Muscle layer of duodenum (tissue), 2 donors: ENCODE results near the gene NAGPA.
"Not testable (repeated sequence)": the region's sequence is repeated elsewhere in the genome, so short reads cannot be mapped to it uniquely, and the experiment has no call there.

ENCODE experiments used
- H3K27ac ChIP-seq: one replicate; pipeline ENCODE4 v1.7.0; 2013; ENCODE audit warnings: mild to moderate bottlenecking, low read length
- H3K27me3 ChIP-seq: one replicate; pipeline ENCODE4 v1.7.0; 2013; ENCODE audit warnings: low read depth, mild to moderate bottlenecking, control low read depth, low read length
- H3K36me3 ChIP-seq, 2 donors: one replicate each; pipeline ENCODE4 v1.7.0; 2013; ENCODE audit warnings: low read length in 2 of 2, control low read depth in 1 of 2, mild to moderate bottlenecking in 1 of 2; ENCODE audit not compliant: insufficient read depth in 2 of 2, control insufficient read depth in 1 of 2
- H3K4me1 ChIP-seq, 2 donors: one replicate each; pipeline ENCODE4 v1.7.0; 2013; ENCODE audit warnings: low read length in 2 of 2, mild to moderate bottlenecking in 2 of 2, control low read depth in 1 of 2, moderate library complexity in 1 of 2; ENCODE audit not compliant: insufficient read depth in 2 of 2, control insufficient read depth in 1 of 2
- H3K4me3 ChIP-seq, 2 donors: one replicate each; pipeline ENCODE4 v1.7.0; 2013; ENCODE audit warnings: low read length in 2 of 2, low read depth in 1 of 2, mild to moderate bottlenecking in 1 of 2
- H3K9me3 ChIP-seq, 2 donors: one replicate each; pipeline ENCODE4 v1.7.0; 2013; ENCODE audit warnings: low read length in 2 of 2, control low read depth in 1 of 2, mild to moderate bottlenecking in 1 of 2; ENCODE audit not compliant: control insufficient read depth in 1 of 2
- donor health status: healthy.

The NAGPA gene

GRCh38 chr16:5033256-5034166, at the start of gene NAGPA:
Gene NAGPA, minus strand, starts transcription at chr16:5033935. Its CDS starts 21 bp downstream, at chr16:5033914.
- Histone ChIP-seq H3K27me3 (no peaks in the 10 kb centered on the region), H3K9me3 (no peaks in the 10 kb centered on the region), H3K4me1 (peaks cover 6 to 27% of the 10 kb centered on the region in 2 donors), H3K27ac (peak within 1 kb of the TSS; percentile 57), H3K36me3 (peaks cover 0 to 20% of the 10 kb centered on the region in 2 donors), H3K4me3 (peak within 1 kb of the TSS; percentile 94 to 100)

- not testable (repeated sequence) for H3K9me3 ChIP-seq, H3K27ac ChIP-seq
- H3K36me3 ChIP-seq = peaks cover 0 to 28% of the 10 kb centered on the region in 2 donors
Measured at GRCh38 chr16:5080996-5081395, 47.3 kb upstream of the NAGPA start.

GRCh38 chr16:5080461-5080860, 46.7 kb upstream of the NAGPA start:
- H3K27me3 ChIP-seq, H3K9me3 ChIP-seq, H3K27ac ChIP-seq, H3K4me3 ChIP-seq, H3K4me1 ChIP-seq: not testable (repeated sequence)
- H3K36me3 ChIP-seq = peaks cover 5 to 34% of the 10 kb centered on the region in 2 donors

More at GRCh38 chr16:5080996-5081395, 47.3 kb upstream of the NAGPA start:
- H3K27me3 ChIP-seq, H3K4me3 ChIP-seq, H3K4me1 ChIP-seq: not testable (repeated sequence)

- Histone ChIP-seq H3K4me1 (no peaks in the 10 kb centered on the region), H3K27ac (no peak overlapping the region), H3K36me3 (peaks cover 9 to 36% of the 10 kb centered on the region in 2 donors), H3K4me3 (no peak overlapping the region), H3K9me3 (no peaks in the 10 kb centered on the region), H3K27me3 (no peaks in the 10 kb centered on the region)
Measured at GRCh38 chr16:5078626-5079025, 44.9 kb upstream of the NAGPA start.

GRCh38 chr16:5077304-5077703, 43.6 kb upstream of the NAGPA start:
- Histone ChIP-seq H3K9me3 (no peaks in the 10 kb centered on the region), H3K36me3 (peaks cover 9 to 30% of the 10 kb centered on the region in 2 donors), H3K27ac (no peak overlapping the region), H3K4me1 (peaks cover 7 to 8% of the 10 kb centered on the region in 2 donors), H3K27me3 (no peaks in the 10 kb centered on the region), H3K4me3 (no peak overlapping the region)

GRCh38 chr16:5075637-5076036, 41.9 kb upstream of the NAGPA start:
- Histone ChIP-seq H3K36me3 (peaks cover 9 to 26% of the 10 kb centered on the region in 2 donors), H3K4me1 (peaks cover 7 to 10% of the 10 kb centered on the region in 2 donors), H3K27ac (no peak overlapping the region), H3K9me3 (no peaks in the 10 kb centered on the region), H3K27me3 (no peaks in the 10 kb centered on the region), H3K4me3 (no peak overlapping the region)

GRCh38 chr16:5073771-5074170, 40.0 kb upstream of the NAGPA start:
- not testable (repeated sequence) for H3K4me3 ChIP-seq, H3K27me3 ChIP-seq, H3K9me3 ChIP-seq, H3K27ac ChIP-seq
- Histone ChIP-seq H3K36me3 (peaks cover 9 to 26% of the 10 kb centered on the region in 2 donors), H3K4me1 (peaks cover 7 to 10% of the 10 kb centered on the region in 2 donors)

- H3K27me3 ChIP-seq = no peaks in the 10 kb centered on the region
- peaks cover 7 to 10% of the 10 kb centered on the region in 2 donors for H3K4me1 ChIP-seq
- no peaks in the 10 kb centered on the region for H3K9me3 ChIP-seq
- no peak overlapping the region for H3K27ac ChIP-seq
- peaks cover 9 to 26% of the 10 kb centered on the region in 2 donors for H3K36me3 ChIP-seq
- no peak overlapping the region for H3K4me3 ChIP-seq
Measured at GRCh38 chr16:5073279-5073629, 39.5 kb upstream of the NAGPA start.

- Histone ChIP-seq H3K27ac (peak overlapping the region; percentile 79), H3K4me1 (peaks cover 7 to 10% of the 10 kb centered on the region in 2 donors), H3K4me3 (peak overlapping the region; percentile 81 to 86), H3K27me3 (no peaks in the 10 kb centered on the region), H3K9me3 (no peaks in the 10 kb centered on the region), H3K36me3 (peaks cover 9 to 24% of the 10 kb centered on the region in 2 donors)
Measured at GRCh38 chr16:5072334-5073278, 38.9 kb upstream of the NAGPA start.

GRCh38 chr16:5071681-5072333, 38.1 kb upstream of the NAGPA start, which contains the start of gene ALG1:
Gene ALG1, plus strand, starts transcription at chr16:5071843. Its CDS starts 7 bp downstream, at chr16:5071850.
- peaks cover 7 to 10% of the 10 kb centered on the region in 2 donors for H3K4me1 ChIP-seq
- H3K27ac ChIP-seq = peak within 1 kb of the TSS; percentile 79
- no peaks in the 10 kb centered on the region for H3K9me3 ChIP-seq
- no peaks in the 10 kb centered on the region for H3K27me3 ChIP-seq
- H3K36me3 ChIP-seq = peaks cover 9 to 19% of the 10 kb centered on the region in 2 donors
- H3K4me3 ChIP-seq = peak within 1 kb of the TSS; percentile 81 to 86
